ENCODE measurements around the gene FAM120B.

Gene FAM120B

GRCh38 chr6:170287371-170287876, 19.1 kb upstream of the FAM120B start:
- DNase-seq, result no peak

GRCh38 chr6:170288091-170288631, 18.4 kb upstream of the FAM120B start:
- no peak for DNase-seq

- no peak for DNase-seq
Observed at GRCh38 chr6:170288852-170289179, 17.7 kb upstream of the FAM120B start.

- DNase-seq, result no peak
Observed at GRCh38 chr6:170289180-170289931, 17.2 kb upstream of the FAM120B start.

- no peak for DNase-seq
Observed at GRCh38 chr6:170289951-170290295, 16.6 kb upstream of the FAM120B start.

- DNase-seq, result no peak
Observed at GRCh38 chr6:170290296-170291128, 16.0 kb upstream of the FAM120B start, which contains the start of gene DLL1. DLL1 (minus strand) TSS chr6:170291078; CDS start chr6:170290139, 939 bp downstream.

GRCh38 chr6:170291271-170292110, 15.1 kb upstream of the FAM120B start:
- DNase-seq, result no peak

GRCh38 chr6:170292111-170292406, 14.5 kb upstream of the FAM120B start:
- DNase-seq, result no peak

GRCh38 chr6:170292407-170293158, 14.0 kb upstream of the FAM120B start:
- DNase-seq, result no peak

GRCh38 chr6:170293341-170294231, 13.0 kb upstream of the FAM120B start:
- no peak for DNase-seq

GRCh38 chr6:170294298-170294730, 12.2 kb upstream of the FAM120B start:
- DNase-seq, result no peak

GRCh38 chr6:170294813-170295509, 11.6 kb upstream of the FAM120B start:
- no peak for DNase-seq

GRCh38 chr6:170295510-170296422, 10.8 kb upstream of the FAM120B start:
- DNase-seq, result no peak

- DNase-seq, result no peak
Observed at GRCh38 chr6:170296423-170296745, 10.2 kb upstream of the FAM120B start.

GRCh38 chr6:170296746-170297575, 9.6 kb upstream of the FAM120B start:
- DNase-seq, result no peak

GRCh38 chr6:170297576-170298330, 8.8 kb upstream of the FAM120B start:
- DNase-seq, result no peak

GRCh38 chr6:170298688-170299087, 7.9 kb upstream of the FAM120B start:
- DNase-seq, result no peak

- no peak for DNase-seq
Observed at GRCh38 chr6:170301184-170301583, 5.4 kb upstream of the FAM120B start.

All from activated CD4-positive, alpha-beta T cell treated with anti-CD3 and anti-CD28 coated beads, Interleukin-2, amount 50 U/mL, for 16 hours (primary cell).